Fibroblast of skin of left quadriceps (primary cell): Measurements from ENCODE around the gene WAC.

Experiments used
- DNase-seq, 2 experiments: peaks; one replicate each; pipeline ENCODE4 v3.0.0-alpha.2; 2013; ENCODE audit warnings: low read depth in 2 of 2

WAC gene

GRCh38 chr10:28666751-28667467, 134.0 kb downstream of the WAC start:
- DNase-seq, result no peak

- DNase-seq, result no peak
Measured at GRCh38 chr10:28668363-28669226, 135.7 kb downstream of the WAC start.

DNA sequence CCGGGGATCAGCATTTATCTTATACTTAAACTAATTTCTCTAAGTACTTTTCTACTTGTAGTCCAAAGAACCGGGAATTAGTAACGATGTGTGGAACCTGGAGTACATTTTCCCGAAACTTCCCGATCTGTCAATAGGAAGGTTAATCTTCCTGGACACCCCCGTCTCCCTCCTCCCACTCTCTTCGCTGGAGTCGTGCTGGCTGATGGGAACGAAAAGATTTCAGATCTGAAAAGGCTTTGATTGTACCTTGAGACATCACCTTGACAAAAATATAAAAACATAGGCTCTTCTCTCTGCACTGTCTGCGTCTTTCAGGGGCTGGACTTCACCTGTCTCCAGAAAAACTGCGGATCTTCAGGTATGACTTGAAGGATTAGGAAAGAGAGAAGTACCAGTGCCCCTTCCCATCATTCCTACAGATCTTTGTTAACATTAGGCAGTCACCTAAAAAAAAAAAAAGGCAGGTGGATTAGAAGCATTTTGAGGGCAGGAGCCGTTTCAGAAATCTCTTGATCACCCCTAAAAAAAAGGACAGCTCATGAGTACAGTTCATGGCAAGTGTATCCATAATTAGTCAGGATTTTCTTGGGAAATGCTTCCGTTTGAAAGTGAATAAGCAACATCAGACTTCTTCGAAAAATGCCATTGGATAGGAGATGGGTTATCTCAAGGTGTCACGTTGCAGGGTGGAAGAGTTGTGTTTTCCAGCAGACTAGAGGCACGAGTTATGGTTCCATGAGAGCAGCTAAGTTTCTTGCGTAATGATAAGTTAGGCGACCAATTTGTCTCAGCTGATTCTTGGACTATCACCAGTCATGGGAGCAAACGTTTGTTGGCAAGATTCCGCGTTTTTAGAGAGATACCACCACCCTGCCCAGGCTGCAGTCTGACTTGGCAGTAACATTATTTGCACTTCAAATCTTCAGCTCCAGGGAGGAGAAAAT, 136.6 kb downstream of the WAC start:
- no peak for DNase-seq
